Loucy (cell line): Measurements from ENCODE around the gene HSDL1.

Experiments
- H2AFZ ChIP-seq: fragments of 200-600 bp; sonication (generic); 2 replicates; pipeline ENCODE4 v1.6.0; 2016; ENCODE audit warnings: antibody characterized with exemption, mild to moderate bottlenecking, low read length, moderate library complexity
- H3F3A ChIP-seq: fragments of 200-600 bp; 2 replicates; pipeline ENCODE4 v1.6.0; 2016; ENCODE audit warnings: antibody characterized with exemption, low read depth, mild to moderate bottlenecking
- H3K27me3 ChIP-seq: fragments of 200-600 bp; sonication (generic); 2 replicates; pipeline ENCODE4 v1.6.1; 2014; ENCODE audit warnings: low read length, mild to moderate bottlenecking; ENCODE audit not compliant: insufficient read depth, poor library complexity, severe bottlenecking
- H3K36me3 ChIP-seq: fragments of 200-600 bp; sonication (generic); 2 replicates; pipeline ENCODE4 v1.6.1; 2016; ENCODE audit warnings: low read length; ENCODE audit not compliant: insufficient read depth
- H3K4me1 ChIP-seq: fragments of 200-600 bp; sonication (generic); 2 replicates; pipeline ENCODE4 v1.5.1; 2014; ENCODE audit warnings: low read length, mild to moderate bottlenecking; ENCODE audit not compliant: insufficient read depth, poor library complexity, severe bottlenecking
- H3K4me2 ChIP-seq: fragments of 200-600 bp; sonication (generic); 2 replicates; pipeline ENCODE4 v1.6.0; 2014; ENCODE audit warnings: antibody characterized with exemption, low read length, low read depth, mild to moderate bottlenecking; ENCODE audit not compliant: poor library complexity, severe bottlenecking
- H3K4me3 ChIP-seq: fragments of 200-600 bp; sonication (generic); 2 replicates; pipeline ENCODE4 v1.5.1; 2014; ENCODE audit warnings: low read length, mild to moderate bottlenecking, mixed read lengths; ENCODE audit not compliant: poor library complexity, severe bottlenecking
- H3K79me2 ChIP-seq: fragments of 200-600 bp; sonication (generic); 2 replicates; pipeline ENCODE4 v1.6.1; 2014; ENCODE audit warnings: low read length; ENCODE audit not compliant: insufficient read depth
- H3K9ac ChIP-seq: fragments of 200-600 bp; sonication (generic); 2 replicates; pipeline ENCODE4 v1.6.0; 2014; ENCODE audit warnings: mild to moderate bottlenecking, low read depth, low read length, moderate library complexity; ENCODE audit not compliant: poor library complexity, severe bottlenecking
- H3K9me2 ChIP-seq: fragments of 200-600 bp; sonication (generic); replicated peaks from 2 replicates; pipeline ENCODE4 v1.6.1; 2016; ENCODE audit warnings: low read depth, low read length, mixed read lengths
- H3K9me3 ChIP-seq: fragments of 200-600 bp; sonication (generic); 2 replicates; pipeline ENCODE4 v1.6.1; 2014; ENCODE audit warnings: mild to moderate bottlenecking, antibody characterized with exemption, low read length, low read depth; ENCODE audit not compliant: insufficient read depth
- H4K20me1 ChIP-seq: fragments of 200-600 bp; sonication (generic); 2 replicates; pipeline ENCODE4 v1.6.0; 2014; ENCODE audit warnings: antibody characterized with exemption, low read length, mild to moderate bottlenecking; ENCODE audit not compliant: insufficient read depth, poor library complexity, severe bottlenecking
- CTCF ChIP-seq: fragments of 200-600 bp; sonication (generic); conservative IDR thresholded peaks from 2 replicates; pipeline ENCODE4 v1.5.1; 2014; ENCODE audit warnings: mild to moderate bottlenecking, antibody characterized with exemption, low read length
- EZH2phosphoT487 ChIP-seq: fragments of 200-600 bp; IDR thresholded peaks from 2 replicates; pipeline ENCODE4 v1.6.1; 2018; ENCODE audit warnings: antibody characterized with exemption, mild to moderate bottlenecking, moderate library complexity, borderline replicate concordance

HSDL1 gene

GRCh38 chr16:84104231-84104630, 40.7 kb downstream of the HSDL1 start:
- H3F3A ChIP-seq, result no peaks in the 10 kb centered on the region
- H4K20me1 ChIP-seq, result peaks cover 37% of the 10 kb centered on the region
- H3K4me2 ChIP-seq, result no peak overlapping the region
- H3K79me2 ChIP-seq, result peaks cover 78% of the 10 kb centered on the region
- no peaks in the 10 kb centered on the region for H3K9me2 ChIP-seq
- no peaks in the 10 kb centered on the region for H3K9me3 ChIP-seq
- H2AFZ ChIP-seq, result no peak overlapping the region
- peaks cover 27% of the 10 kb centered on the region; the same call in 1 of the 2 replicates for H3K36me3 ChIP-seq
- H3K4me1 ChIP-seq, result no peaks in the 10 kb centered on the region
- no peaks in the 10 kb centered on the region for H3K27me3 ChIP-seq
- TF ChIP-seq EZH2phosphoT487 (no peak), CTCF (no peak)
- no peak overlapping the region for H3K9ac ChIP-seq
- no peak overlapping the region for H3K4me3 ChIP-seq

- Histone ChIP-seq H3K4me1 (no peaks in the 10 kb centered on the region), H4K20me1 (peaks cover 32% of the 10 kb centered on the region)
Measured at GRCh38 chr16:84103678-84104077, 41.3 kb downstream of the HSDL1 start.

GRCh38 chr16:84098939-84099338, 46.0 kb downstream of the HSDL1 start:
- Histone ChIP-seq H3K79me2 (peaks cover 45% of the 10 kb centered on the region), H3F3A (no peaks in the 10 kb centered on the region), H3K4me1 (no peaks in the 10 kb centered on the region), H3K9me2 (no peaks in the 10 kb centered on the region), H3K9ac (no peak overlapping the region), H3K27me3 (no peaks in the 10 kb centered on the region), H2AFZ (no peak overlapping the region), H3K4me2 (no peak overlapping the region), H3K36me3 (peaks cover 72% of the 10 kb centered on the region), H3K4me3 (no peak overlapping the region), H4K20me1 (peaks cover 22% of the 10 kb centered on the region), H3K9me3 (no peaks in the 10 kb centered on the region)
- no peak for TF ChIP-seq CTCF
- no peak for TF ChIP-seq EZH2phosphoT487

More at GRCh38 chr16:84103678-84104077, 41.3 kb downstream of the HSDL1 start:
- Histone ChIP-seq H3K27me3 (no peaks in the 10 kb centered on the region), H3K4me2 (no peak overlapping the region), H2AFZ (no peak overlapping the region), H3F3A (no peaks in the 10 kb centered on the region), H3K36me3 (peaks cover 27% of the 10 kb centered on the region; the same call in 1 of the 2 replicates), H3K9me3 (no peaks in the 10 kb centered on the region), H3K9me2 (no peaks in the 10 kb centered on the region), H3K79me2 (peaks cover 76% of the 10 kb centered on the region), H3K9ac (no peak overlapping the region), H3K4me3 (no peak overlapping the region)
- TF ChIP-seq CTCF (no peak), EZH2phosphoT487 (no peak)
